C4-2B (cell line): ENCODE measurements around the gene PDZD8.

Experiments used
- CTCF ChIP-seq: fragments of 450-650 bp; conservative IDR thresholded peaks from 2 replicates; pipeline ENCODE4 v1.5.1; 2017; ENCODE audit warnings: mild to moderate bottlenecking
- ZFX ChIP-seq: fragments of 450-650 bp; IDR thresholded peaks from 2 replicates; pipeline ENCODE4 v1.6.1; 2017

GRCh38 chr10:117254774-117255735 is 120.2 kb downstream of the PDZD8 start:
- TF ChIP-seq CTCF: no peak
- no peak for TF ChIP-seq ZFX
